ENCODE data around the gene BAHCC1. TPM values are rescaled to one million over a fixed set of nuclear protein-coding genes. Genes with fewer than 3 reads are reported as not detected.

BAHCC1 gene
- total RNA-seq, 1 donor from 2014 or later: 3.4 TPM

DNA sequence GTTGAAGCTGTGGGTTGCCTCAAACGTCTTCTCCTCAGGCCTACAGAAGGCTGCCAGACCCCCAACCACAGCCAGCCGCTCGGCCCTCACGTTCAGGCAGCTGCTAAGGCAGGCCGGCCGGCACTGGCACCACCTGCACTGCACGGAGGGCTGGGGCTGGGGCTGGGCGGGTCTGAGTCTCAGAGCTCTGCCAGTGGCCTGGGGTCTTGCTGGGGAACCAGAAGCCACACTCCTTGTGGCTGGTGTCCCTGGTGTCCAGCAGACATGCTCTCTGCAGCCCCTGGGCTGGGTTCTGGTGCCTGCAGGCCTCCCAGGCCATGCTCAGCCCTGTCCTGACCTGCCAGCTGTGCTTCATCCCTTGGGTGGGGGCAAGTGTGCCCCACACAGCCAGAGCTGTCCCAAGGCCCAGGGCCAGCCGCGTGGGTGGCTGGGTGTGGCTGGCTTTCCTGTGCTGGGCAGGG, 42.0 kb downstream of the BAHCC1 start:
- Histone ChIP-seq H2AFZ (replicated peaks) (no peak overlapping the region), H4K20me1 (ENCODE audit: low read depth) (peaks cover 59% of the 10 kb centered on the region), H3K27me3 (no peaks in the 10 kb centered on the region), H3K27ac (no peak overlapping the region), H3F3A (ENCODE audit: low read depth) (peaks cover 5% of the 10 kb centered on the region), H3K4me2 (no peak overlapping the region), H3K9ac (no peak overlapping the region), H3K79me2 (ENCODE audit: low read depth) (no peaks in the 10 kb centered on the region), H3K36me3 (no peaks in the 10 kb centered on the region), H3K9me3 (ENCODE audit: low read depth) (no peaks in the 10 kb centered on the region), H3K4me1 (peaks cover 32% of the 10 kb centered on the region), H3K4me3 (no peak overlapping the region)
- Mint-ChIP-seq H3K4me3 (no peak overlapping the region), H3K27me3 (ENCODE audit: insufficient read depth, low read depth) (peaks cover 2% of the 10 kb centered on the region), H3K4me1 (peaks cover 18% of the 10 kb centered on the region), H3K27ac (no peak overlapping the region), H3K9me3 (no peaks in the 10 kb centered on the region), H3K36me3 (no peaks in the 10 kb centered on the region)
- no peak for DNase-seq (ENCODE audit: low spot score)
- TF ChIP-seq, protein P1, sequence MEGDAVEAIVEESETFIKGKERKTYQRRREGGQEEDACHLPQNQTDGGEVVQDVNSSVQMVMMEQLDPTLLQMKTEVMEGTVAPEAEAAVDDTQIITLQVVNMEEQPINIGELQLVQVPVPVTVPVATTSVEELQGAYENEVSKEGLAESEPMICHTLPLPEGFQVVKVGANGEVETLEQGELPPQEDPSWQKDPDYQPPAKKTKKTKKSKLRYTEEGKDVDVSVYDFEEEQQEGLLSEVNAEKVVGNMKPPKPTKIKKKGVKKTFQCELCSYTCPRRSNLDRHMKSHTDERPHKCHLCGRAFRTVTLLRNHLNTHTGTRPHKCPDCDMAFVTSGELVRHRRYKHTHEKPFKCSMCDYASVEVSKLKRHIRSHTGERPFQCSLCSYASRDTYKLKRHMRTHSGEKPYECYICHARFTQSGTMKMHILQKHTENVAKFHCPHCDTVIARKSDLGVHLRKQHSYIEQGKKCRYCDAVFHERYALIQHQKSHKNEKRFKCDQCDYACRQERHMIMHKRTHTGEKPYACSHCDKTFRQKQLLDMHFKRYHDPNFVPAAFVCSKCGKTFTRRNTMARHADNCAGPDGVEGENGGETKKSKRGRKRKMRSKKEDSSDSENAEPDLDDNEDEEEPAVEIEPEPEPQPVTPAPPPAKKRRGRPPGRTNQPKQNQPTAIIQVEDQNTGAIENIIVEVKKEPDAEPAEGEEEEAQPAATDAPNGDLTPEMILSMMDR (IDR thresholded peaks at IDR 0.05): no peak
- TF ChIP-seq EZH2phosphoT487 (IDR thresholded peaks at IDR 0.05) (no peak), EZH2 (IDR thresholded peaks at IDR 0.05) (no peak)

DNA sequence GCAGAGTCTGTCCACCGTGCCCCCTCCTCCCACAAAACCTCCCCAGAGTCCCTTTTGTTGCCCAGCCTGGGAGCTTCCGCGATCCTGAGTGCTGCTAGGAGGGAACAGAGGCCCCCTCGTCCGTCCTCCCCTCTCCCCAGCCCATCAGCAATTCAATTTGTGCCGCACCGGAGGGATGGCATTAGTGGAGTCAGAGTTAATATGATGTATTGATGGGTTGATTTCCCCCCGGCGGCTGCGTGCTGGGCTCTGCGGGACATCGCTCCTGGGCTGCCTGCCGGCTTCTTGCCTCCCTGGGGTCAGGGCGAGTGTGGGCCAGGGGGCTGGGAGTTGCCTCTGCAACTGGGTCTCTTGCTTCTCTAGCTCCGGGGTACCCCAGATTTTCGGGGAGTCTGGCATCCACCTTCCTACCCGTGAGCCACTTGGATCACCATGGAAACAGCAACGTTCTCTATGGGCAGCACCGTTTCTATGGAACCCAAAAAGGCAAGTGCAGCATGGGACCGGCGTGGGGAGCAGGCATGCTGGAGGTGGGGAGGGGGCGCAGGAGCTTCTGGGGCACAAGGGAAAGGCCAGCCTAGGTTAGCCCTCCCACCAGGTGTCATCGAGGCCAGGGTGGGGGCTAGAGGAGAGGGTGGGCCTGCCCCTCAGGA, 42.9 kb downstream of the BAHCC1 start:
- H3K4me3 ChIP-seq: no peak overlapping the region
- Mint-ChIP-seq H3K9me3 (no peaks in the 10 kb centered on the region), H3K27ac (peak overlapping the region; percentile 83), H3K27me3 (ENCODE audit: insufficient read depth, low read depth) (peaks cover 2% of the 10 kb centered on the region), H3K4me3 (no peak overlapping the region), H3K4me1 (peaks cover 18% of the 10 kb centered on the region), H3K36me3 (no peaks in the 10 kb centered on the region)
- no peaks in the 10 kb centered on the region for H3K27me3 ChIP-seq
- peaks cover 32% of the 10 kb centered on the region for H3K4me1 ChIP-seq
- H3K4me2 ChIP-seq: no peak overlapping the region
- H3K27ac ChIP-seq: no peak overlapping the region
- TF ChIP-seq EZH2phosphoT487 (IDR thresholded peaks at IDR 0.05) (no peak), EZH2 (IDR thresholded peaks at IDR 0.05) (no peak)
- no peaks in the 10 kb centered on the region for H3K36me3 ChIP-seq
- no peaks in the 10 kb centered on the region for H3K9me3 ChIP-seq (ENCODE audit: low read depth)
- H3K79me2 ChIP-seq (ENCODE audit: low read depth): no peaks in the 10 kb centered on the region
- peaks cover 5% of the 10 kb centered on the region for H3F3A ChIP-seq (ENCODE audit: low read depth)
- no peak overlapping the region for H2AFZ ChIP-seq (replicated peaks)
- H3K9ac ChIP-seq: peak overlapping the region; percentile 27
- H4K20me1 ChIP-seq (ENCODE audit: low read depth): peaks cover 55% of the 10 kb centered on the region
- DNase-seq (ENCODE audit: low spot score): no peak

DNA sequence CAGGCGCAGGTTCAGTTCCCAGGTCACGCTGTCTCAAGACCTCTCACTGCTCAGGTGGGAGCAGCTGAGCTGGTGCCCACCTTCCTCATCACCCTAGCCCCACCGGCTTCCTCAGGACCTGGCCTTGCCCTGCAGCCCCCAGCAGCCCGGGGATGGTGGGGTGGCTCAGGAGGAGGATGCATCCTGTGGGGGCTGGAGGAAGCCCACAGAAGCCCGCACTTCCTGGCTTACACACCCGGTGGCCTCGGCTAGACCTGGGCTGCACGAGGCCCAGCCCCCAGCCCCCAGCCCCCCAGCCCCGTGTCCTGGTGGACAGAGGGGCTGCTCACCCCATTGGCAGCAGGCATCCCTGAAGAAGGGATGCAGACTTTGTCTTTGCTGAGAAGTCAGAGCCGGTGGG, 43.4 kb downstream of the BAHCC1 start:
- no peak overlapping the region for H3K4me3 ChIP-seq
- peaks cover 2% of the 10 kb centered on the region for H3K27me3 Mint-ChIP-seq (ENCODE audit: insufficient read depth, low read depth)
- H3K79me2 ChIP-seq (ENCODE audit: low read depth): no peaks in the 10 kb centered on the region
- peaks cover 5% of the 10 kb centered on the region for H3F3A ChIP-seq (ENCODE audit: low read depth)
- no peak overlapping the region for H2AFZ ChIP-seq (replicated peaks)
- H3K4me1 Mint-ChIP-seq: peaks cover 18% of the 10 kb centered on the region
- TF ChIP-seq, protein P1 (IDR thresholded peaks at IDR 0.05): no peak
- TF ChIP-seq EZH2 (IDR thresholded peaks at IDR 0.05) (no peak), EZH2phosphoT487 (IDR thresholded peaks at IDR 0.05) (no peak)
- DNase-seq (ENCODE audit: low spot score): no peak
- no peaks in the 10 kb centered on the region for H3K9me3 Mint-ChIP-seq
- H3K36me3 ChIP-seq: no peaks in the 10 kb centered on the region
- H3K27me3 ChIP-seq: no peaks in the 10 kb centered on the region
- H4K20me1 ChIP-seq (ENCODE audit: low read depth): peaks cover 53% of the 10 kb centered on the region
- no peak overlapping the region for H3K27ac Mint-ChIP-seq
- no peak overlapping the region for H3K9ac ChIP-seq
- H3K9me3 ChIP-seq (ENCODE audit: low read depth): no peaks in the 10 kb centered on the region
- no peak overlapping the region for H3K4me2 ChIP-seq
- peaks cover 32% of the 10 kb centered on the region for H3K4me1 ChIP-seq
- no peak overlapping the region for H3K4me3 Mint-ChIP-seq
- H3K36me3 Mint-ChIP-seq: no peaks in the 10 kb centered on the region
- no peak overlapping the region for H3K27ac ChIP-seq

DNA sequence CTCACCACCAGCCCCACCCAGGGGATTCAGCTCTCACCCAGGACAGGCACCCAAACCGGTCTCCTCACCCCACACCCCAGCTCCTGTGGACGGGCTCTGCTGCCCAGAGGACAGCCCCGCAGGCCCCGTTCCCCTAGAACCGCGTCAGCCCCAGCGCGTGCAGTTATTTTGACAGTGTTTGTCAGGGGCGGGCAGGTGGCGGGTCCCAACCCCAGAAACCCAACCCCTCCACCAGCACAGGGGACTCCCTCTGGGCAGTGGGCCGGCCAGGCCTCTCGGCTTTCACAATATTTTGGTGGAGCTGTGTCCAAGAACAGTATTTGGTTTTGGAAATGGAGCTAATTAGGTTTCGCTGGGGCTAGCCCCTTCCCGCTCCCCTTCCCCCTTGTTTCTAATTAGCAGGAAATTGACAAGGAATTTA, 44.8 kb downstream of the BAHCC1 start:
- no peaks in the 10 kb centered on the region for H3K9me3 ChIP-seq (ENCODE audit: low read depth)
- Mint-ChIP-seq H3K27me3 (ENCODE audit: insufficient read depth, low read depth) (no peaks in the 10 kb centered on the region), H3K36me3 (no peaks in the 10 kb centered on the region), H3K27ac (no peak overlapping the region), H3K4me3 (no peak overlapping the region), H3K4me1 (peaks cover 14% of the 10 kb centered on the region), H3K9me3 (no peaks in the 10 kb centered on the region)
- no peak overlapping the region for H3K9ac ChIP-seq
- TF ChIP-seq, protein P1 (IDR thresholded peaks at IDR 0.05): no peak
- TF ChIP-seq EZH2phosphoT487 (IDR thresholded peaks at IDR 0.05): no peak
- no peak for TF ChIP-seq EZH2 (IDR thresholded peaks at IDR 0.05)
- H3K4me1 ChIP-seq: peaks cover 31% of the 10 kb centered on the region
- no peak for DNase-seq (ENCODE audit: low spot score)
- H3K4me3 ChIP-seq: no peak overlapping the region
- no peak overlapping the region for H3K4me2 ChIP-seq
- no peaks in the 10 kb centered on the region for H3K27me3 ChIP-seq
- peaks cover 5% of the 10 kb centered on the region for H3F3A ChIP-seq (ENCODE audit: low read depth)
- H3K27ac ChIP-seq: no peak overlapping the region
- H2AFZ ChIP-seq (replicated peaks): no peak overlapping the region
- H3K36me3 ChIP-seq: no peaks in the 10 kb centered on the region
- H4K20me1 ChIP-seq (ENCODE audit: low read depth): peaks cover 43% of the 10 kb centered on the region
- H3K79me2 ChIP-seq (ENCODE audit: low read depth): no peaks in the 10 kb centered on the region

Data from neural progenitor cell (in vitro differentiated cells).